ENCODE data around the gene ANGPTL5. TPM values are rescaled to one million over a fixed set of nuclear protein-coding genes. Genes with fewer than 3 reads are reported as not detected.
"Not testable (repeated sequence)": the region's sequence is repeated elsewhere in the genome, so short reads cannot be mapped to it uniquely, and the experiment has no call there.

ANGPTL5 gene
- total RNA-seq, 4 donors from 2014 or later = 0.44 to 9.6 (median 0.61) TPM

GRCh38 chr11:101864098-101864497 is 52.2 kb downstream of the ANGPTL5 start:
- Histone ChIP-seq H3K27ac (no peak overlapping the region), H3K9me3 (peaks cover 0 to 5% (median 0%) of the 10 kb centered on the region in 4 donors)
- TF ChIP-seq POLR2A (IDR thresholded peaks at IDR 0.05) (no peak), EP300 (IDR thresholded peaks at IDR 0.05) (no peak)
- TF ChIP-seq, protein P1, sequence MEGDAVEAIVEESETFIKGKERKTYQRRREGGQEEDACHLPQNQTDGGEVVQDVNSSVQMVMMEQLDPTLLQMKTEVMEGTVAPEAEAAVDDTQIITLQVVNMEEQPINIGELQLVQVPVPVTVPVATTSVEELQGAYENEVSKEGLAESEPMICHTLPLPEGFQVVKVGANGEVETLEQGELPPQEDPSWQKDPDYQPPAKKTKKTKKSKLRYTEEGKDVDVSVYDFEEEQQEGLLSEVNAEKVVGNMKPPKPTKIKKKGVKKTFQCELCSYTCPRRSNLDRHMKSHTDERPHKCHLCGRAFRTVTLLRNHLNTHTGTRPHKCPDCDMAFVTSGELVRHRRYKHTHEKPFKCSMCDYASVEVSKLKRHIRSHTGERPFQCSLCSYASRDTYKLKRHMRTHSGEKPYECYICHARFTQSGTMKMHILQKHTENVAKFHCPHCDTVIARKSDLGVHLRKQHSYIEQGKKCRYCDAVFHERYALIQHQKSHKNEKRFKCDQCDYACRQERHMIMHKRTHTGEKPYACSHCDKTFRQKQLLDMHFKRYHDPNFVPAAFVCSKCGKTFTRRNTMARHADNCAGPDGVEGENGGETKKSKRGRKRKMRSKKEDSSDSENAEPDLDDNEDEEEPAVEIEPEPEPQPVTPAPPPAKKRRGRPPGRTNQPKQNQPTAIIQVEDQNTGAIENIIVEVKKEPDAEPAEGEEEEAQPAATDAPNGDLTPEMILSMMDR (IDR thresholded peaks at IDR 0.05) = no peak

DNA sequence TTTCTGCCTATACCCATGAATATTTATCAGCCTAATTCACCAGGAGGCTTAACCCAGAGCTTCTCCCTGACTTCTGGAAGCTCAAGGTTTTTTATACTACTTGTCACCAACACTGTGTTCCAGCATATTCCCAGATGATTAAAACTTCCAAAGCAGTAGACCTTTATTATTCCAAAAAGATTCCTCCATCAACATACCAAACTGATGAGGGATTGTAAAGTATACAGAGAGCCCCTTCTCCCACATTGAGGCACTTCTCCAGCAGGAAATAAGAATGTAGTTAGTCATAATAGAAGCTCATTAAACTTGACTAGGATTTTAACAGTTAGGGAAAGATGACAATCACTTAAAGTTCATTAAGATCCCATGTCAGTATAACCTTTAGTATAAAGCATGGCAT is 53.0 kb downstream of the ANGPTL5 start:
- TF ChIP-seq, protein P1 (IDR thresholded peaks at IDR 0.05) = no peak

More at GRCh38 chr11:101864098-101864497, 52.2 kb downstream of the ANGPTL5 start:
- DNase-seq (ENCODE audit: low spot score in 2 of 2) = no peak
- no peak overlapping the region for H3K4me3 ChIP-seq
- peaks cover 0 to 4% (median 0%) of the 10 kb centered on the region in 4 donors for H3K4me1 ChIP-seq
- H3K27me3 ChIP-seq = no peaks in the 10 kb centered on the region
- H3K36me3 ChIP-seq = no peaks in the 10 kb centered on the region

DNA sequence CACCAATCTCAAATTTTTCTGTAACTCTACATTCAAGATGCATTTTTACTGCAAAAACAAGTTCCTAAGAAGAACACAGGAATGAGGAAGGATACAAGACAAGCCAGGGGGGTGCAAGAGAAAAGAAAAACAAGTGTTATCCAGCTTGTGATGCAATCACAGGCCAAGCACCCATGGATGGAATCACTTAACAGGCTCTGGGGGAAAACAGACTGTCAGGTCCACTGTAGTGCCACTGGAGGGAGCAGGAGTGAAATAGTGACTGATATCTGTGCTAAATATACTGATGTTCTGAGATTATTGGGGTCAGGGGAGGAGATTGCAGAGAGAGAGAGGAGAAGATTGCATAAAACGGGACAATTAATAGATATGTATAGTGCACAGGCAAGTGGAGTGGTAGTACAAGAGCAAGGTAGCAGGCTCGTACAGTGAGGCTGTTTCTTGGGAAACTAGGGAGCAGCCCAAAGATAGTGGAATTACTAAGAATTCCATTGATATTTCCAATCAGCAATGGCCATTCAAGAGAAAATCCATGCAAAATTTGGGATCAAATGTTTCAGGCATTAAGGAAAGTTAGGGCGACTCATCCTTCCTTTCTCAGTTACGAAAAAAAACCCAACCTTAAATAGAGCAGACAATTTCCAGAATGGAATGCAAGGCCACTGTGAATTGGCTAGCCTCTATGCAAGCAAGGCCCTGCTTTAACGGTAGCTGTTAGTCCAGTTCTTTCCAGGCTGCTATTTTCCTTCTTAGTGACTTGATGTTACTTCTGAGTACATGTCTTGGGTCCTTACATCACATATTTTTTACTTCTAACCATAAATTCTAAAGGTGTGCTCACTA is 53.7 kb downstream of the ANGPTL5 start:
- Histone ChIP-seq H3K36me3 (no peaks in the 10 kb centered on the region), H3K4me1 (peaks cover 0 to 4% (median 0%) of the 10 kb centered on the region in 4 donors), H3K27ac (no peak overlapping the region), H3K27me3 (no peaks in the 10 kb centered on the region), H3K4me3 (no peak overlapping the region), H3K9me3 (peaks cover 0 to 5% (median 0%) of the 10 kb centered on the region in 4 donors)
- no peak for DNase-seq (ENCODE audit: low spot score in 2 of 2)
- TF ChIP-seq POLR2A (IDR thresholded peaks at IDR 0.05) (no peak), EP300 (IDR thresholded peaks at IDR 0.05) (no peak)
- TF ChIP-seq, protein P1 (IDR thresholded peaks at IDR 0.05) = peak in 3 of 5 experiments; percentile 8 to 30 (median 18)
- 61 to 70% methylated on average over 5 of the region's 5 CpGs for WGBS, 2 donors

More for the DNA sequence above, 53.0 kb downstream of the ANGPTL5 start:
- H3K4me1 ChIP-seq = peaks cover 0 to 4% (median 0%) of the 10 kb centered on the region in 4 donors
- peaks cover 0 to 5% (median 0%) of the 10 kb centered on the region in 4 donors for H3K9me3 ChIP-seq
- H3K27me3 ChIP-seq = no peaks in the 10 kb centered on the region
- H3K27ac ChIP-seq = no peak overlapping the region
- DNase-seq (ENCODE audit: low spot score in 2 of 2) = no peak
- no peak overlapping the region for H3K4me3 ChIP-seq
- H3K36me3 ChIP-seq = no peaks in the 10 kb centered on the region

DNA sequence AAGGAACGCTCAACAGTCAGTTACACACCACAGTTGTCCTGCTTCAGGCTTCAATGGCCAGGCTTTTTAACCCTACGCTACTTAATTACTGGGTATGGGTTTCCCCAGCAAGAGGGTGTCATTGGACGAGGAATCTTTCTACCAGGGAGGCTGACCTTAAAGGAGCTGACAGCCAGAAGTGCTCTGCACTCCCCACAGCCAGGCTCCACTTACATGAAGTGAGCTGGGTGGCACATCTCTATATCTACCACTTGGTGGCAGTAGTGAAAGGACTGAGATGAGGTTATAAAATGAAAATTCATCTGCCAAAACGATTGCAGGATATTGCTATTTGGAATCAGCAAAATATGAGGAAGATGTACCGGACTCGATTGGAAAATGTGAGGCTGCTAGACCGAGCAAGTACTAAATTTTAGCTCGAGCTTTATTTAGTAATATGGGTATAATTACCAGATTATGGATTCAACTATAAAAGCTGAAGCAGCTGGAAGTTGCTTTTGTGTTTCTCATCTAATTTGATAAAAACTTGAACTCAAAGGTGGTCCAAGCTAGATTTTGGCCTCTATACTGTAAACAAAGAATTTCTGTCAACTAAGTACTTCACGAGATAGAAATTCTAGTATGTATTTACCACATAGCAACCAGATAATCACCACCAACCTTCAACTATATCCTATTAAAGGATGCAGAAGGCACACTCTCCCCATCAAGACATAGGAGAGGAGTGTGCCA is 55.5 kb downstream of the ANGPTL5 start:
- Histone ChIP-seq H3K36me3 (no peaks in the 10 kb centered on the region), H3K27me3 (no peaks in the 10 kb centered on the region), H3K9me3 (peaks cover 0 to 5% (median 0%) of the 10 kb centered on the region in 4 donors), H3K4me1 (peaks cover 0 to 4% (median 0%) of the 10 kb centered on the region in 4 donors), H3K27ac (no peak overlapping the region), H3K4me3 (no peak overlapping the region)
- DNase-seq (ENCODE audit: low spot score in 2 of 2) = peak in 1 of 2 donors; percentile 41
- TF ChIP-seq POLR2A (IDR thresholded peaks at IDR 0.05) = no peak
- TF ChIP-seq, protein P1 (IDR thresholded peaks at IDR 0.05) = peak; percentile 58 to 80 (median 70)
- WGBS, 2 donors = 21 to 31% methylated on average over 9 of the region's 9 CpGs

DNA sequence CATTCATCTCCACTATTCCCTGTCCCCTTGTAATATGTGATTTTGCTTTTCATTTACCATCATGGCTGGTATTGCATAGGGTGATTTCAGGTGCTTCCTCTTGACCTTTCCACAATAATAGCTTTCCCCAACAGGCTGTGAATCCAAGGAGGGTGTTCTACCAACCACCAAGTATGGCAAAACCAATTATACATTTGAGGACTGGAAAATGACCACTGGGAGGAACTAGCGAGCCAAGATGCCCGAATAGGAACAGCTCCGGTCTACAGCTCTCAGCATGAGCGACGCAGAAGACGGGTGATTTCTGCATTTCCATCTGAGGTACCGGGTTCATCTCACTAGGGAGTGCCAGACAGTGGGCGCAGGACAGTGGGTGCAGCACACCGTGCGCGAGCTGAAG is 64.1 kb downstream of the ANGPTL5 start:
- not testable (repeated sequence) for H3K36me3 ChIP-seq; H3K27me3 ChIP-seq; H3K9me3 ChIP-seq; H3K4me3 ChIP-seq; H3K27ac ChIP-seq; DNase-seq (ENCODE audit: low spot score in 2 of 2); H3K4me1 ChIP-seq
- WGBS, 2 donors = 85% methylated on average over 11 of the region's 11 CpGs

Data from tibial nerve (tissue), 4 donors.